PC-9 (cell line): ENCODE results near the gene RNASE8. TPM values are rescaled to one million over a fixed set of nuclear protein-coding genes. Genes with fewer than 3 reads are reported as not detected.
A peak's percentile ranks its signal among the peaks of the same experiment; 100 is the strongest.

ENCODE experiments used
- BruUV-seq: library from RNA; stranded (reverse); fragments of 400-500 nt; replicated peaks from 2 replicates; lab custom pipeline; 2021; lab: Mats Ljungman, UMichigan
- CTCF ChIA-PET: fragments of 300-600 bp; sonication (Branson Sonifier 250); formaldehyde crosslinking; loops from one replicate; lab custom pipeline; 2022; ENCODE audit warnings: antibody characterized with exemption; lab: Charles Lee
- POLR2A ChIA-PET: fragments of 300-600 bp; sonication (Branson Sonifier 250); formaldehyde crosslinking; loops from one replicate; lab custom pipeline; 2022; ENCODE audit warnings: antibody characterized with exemption; ENCODE audit not compliant: unreplicated experiment; lab: Charles Lee
- DNase-seq, 2 experiments: peaks; one replicate each; pipeline versions ENCODE4 v3.0.0 to v3.0.0-alpha.2; 2015 to 2022; ENCODE audit warnings: mixed read lengths in 1 of 2
- H2AFZ ChIP-seq: fragments of 200-600 bp; sonication (generic); 2 replicates; pipeline ENCODE4 v1.8.1; 2017; ENCODE audit warnings: antibody characterized with exemption
- H3F3A ChIP-seq: fragments of 200-600 bp; sonication (generic); 2 replicates; pipeline ENCODE4 v1.8.1; 2017; ENCODE audit warnings: antibody characterized with exemption, mild to moderate bottlenecking, low read depth; ENCODE audit not compliant: insufficient read depth
- H3K27ac ChIP-seq: fragments of 200-600 bp; sonication (generic); 2 replicates; pipeline ENCODE4 v1.6.1; 2016; ENCODE audit warnings: mixed run types
- H3K27me3 ChIP-seq: fragments of 200-600 bp; sonication (generic); 2 replicates; pipeline ENCODE4 v1.6.1; 2016; ENCODE audit warnings: low read depth, mixed run types; ENCODE audit not compliant: insufficient read depth
- H3K36me3 ChIP-seq: fragments of 200-600 bp; sonication (generic); 2 replicates; pipeline ENCODE4 v1.6.1; 2016; ENCODE audit warnings: low read depth, mixed run types
- H3K4me1 ChIP-seq: fragments of 200-600 bp; sonication (generic); replicated peaks from 2 replicates; pipeline ENCODE4 v1.6.1; 2016; ENCODE audit warnings: mixed run types; ENCODE audit not compliant: insufficient read depth
- H3K4me2 ChIP-seq: fragments of 200-600 bp; sonication (generic); 2 replicates; pipeline ENCODE4 v1.6.1; 2017; ENCODE audit warnings: mixed run types
- H3K4me3 ChIP-seq: fragments of 200-600 bp; sonication (generic); 2 replicates; pipeline ENCODE4 v1.6.1; 2016; ENCODE audit warnings: mixed run types
- H3K79me2 ChIP-seq: fragments of 200-600 bp; sonication (generic); 2 replicates; pipeline ENCODE4 v1.6.1; 2017; ENCODE audit warnings: low read depth, mixed run types
- H3K9me2 ChIP-seq: fragments of 200-600 bp; sonication (generic); 2 replicates; pipeline ENCODE4 v1.8.1; 2017; ENCODE audit warnings: mild to moderate bottlenecking; ENCODE audit not compliant: insufficient read depth
- H3K9me3 ChIP-seq: fragments of 200-600 bp; sonication (generic); 2 replicates; pipeline ENCODE4 v1.8.1; 2016; ENCODE audit warnings: low read depth; ENCODE audit not compliant: insufficient read depth
- H4K20me1 ChIP-seq: fragments of 200-600 bp; sonication (generic); 2 replicates; pipeline ENCODE4 v1.8.1; 2017; ENCODE audit not compliant: insufficient read depth
- CTCF ChIP-seq: fragments of 200-600 bp; sonication (generic); conservative IDR thresholded peaks from 2 replicates; pipeline ENCODE4 v1.6.1; 2017; ENCODE audit warnings: mixed run types, antibody characterized with exemption, mild to moderate bottlenecking, moderate library complexity
- EZH2 ChIP-seq: fragments of 200-600 bp; sonication (generic); IDR thresholded peaks from 2 replicates; pipeline ENCODE4 v1.8.0; 2017; ENCODE audit warnings: antibody characterized with exemption, low read depth
- intact Hi-C: fragments of 100-400 bp; cut with micrococcal nuclease; formaldehyde crosslinking; loops from one replicate; pipeline ENCODE4 v1.10.0; 2022; ENCODE audit not compliant: unreplicated experiment
- total RNA-seq: library from RNA; stranded (reverse); gene quantifications from 2 replicates; pipeline ENCODE4 v1.2.3, GENCODE V29; 2021

Gene RNASE8
- total RNA-seq, 1 experiment from 2014 or later: not detected

GRCh38 chr14:21042918-21043317 is 14.7 kb upstream of the RNASE8 start:
- TF ChIP-seq CTCF (no peak), EZH2 (no peak)
- Histone ChIP-seq H3K79me2 (no peaks in the 10 kb centered on the region), H3K4me3 (no peak overlapping the region), H3F3A (peaks cover 9% of the 10 kb centered on the region; the same call in 1 of the 2 replicates), H3K27ac (no peak overlapping the region), H3K27me3 (no peaks in the 10 kb centered on the region), H3K9me2 (no peaks in the 10 kb centered on the region), H3K4me1 (peaks cover 15% of the 10 kb centered on the region), H2AFZ (no peak overlapping the region), H3K9me3 (no peaks in the 10 kb centered on the region), H3K4me2 (no peak overlapping the region), H3K36me3 (no peaks in the 10 kb centered on the region), H4K20me1 (no peaks in the 10 kb centered on the region)
- BruUV-seq: no TSS peak
- no peak for DNase-seq
- CTCF ChIA-PET: no interaction called here
- intact Hi-C loops: no loop called here
- POLR2A ChIA-PET: no interaction called here

GRCh38 chr14:21043387-21043973 is 14.1 kb upstream of the RNASE8 start:
- CTCF ChIA-PET: interaction anchor here (0.8 kb wide), 1 partner anchor 29 kb away, joined by 4 read pairs; no protein-coding TSS in a partner anchor
- no peak for DNase-seq
- no peaks in the 10 kb centered on the region for H3K27me3 ChIP-seq
- H3K4me1 ChIP-seq: peaks cover 15% of the 10 kb centered on the region
- H3K9me2 ChIP-seq: no peaks in the 10 kb centered on the region
- POLR2A ChIA-PET: no interaction called here
- BruUV-seq: no TSS peak
- no peak overlapping the region for H3K27ac ChIP-seq
- peak overlapping the region; percentile 40 for H3K4me2 ChIP-seq
- no peak overlapping the region for H2AFZ ChIP-seq
- no peaks in the 10 kb centered on the region for H3K36me3 ChIP-seq
- H3K79me2 ChIP-seq: no peaks in the 10 kb centered on the region
- intact Hi-C loops: no loop called here
- no peaks in the 10 kb centered on the region for H4K20me1 ChIP-seq
- TF ChIP-seq CTCF: no peak
- no peak for TF ChIP-seq EZH2
- H3K4me3 ChIP-seq: no peak overlapping the region
- H3F3A ChIP-seq: peaks cover 9% of the 10 kb centered on the region; the same call in 1 of the 2 replicates
- no peaks in the 10 kb centered on the region for H3K9me3 ChIP-seq

- ChIA-PET CTCF (interaction anchor here (0.8 kb wide), 1 partner anchor 29 kb away, joined by 4 read pairs; no protein-coding TSS in a partner anchor), POLR2A (no interaction called here)
- no peaks in the 10 kb centered on the region for H3K27me3 ChIP-seq
- no peaks in the 10 kb centered on the region for H4K20me1 ChIP-seq
- DNase-seq: peak; percentile 47 to 55
- H3K79me2 ChIP-seq: no peaks in the 10 kb centered on the region
- no peaks in the 10 kb centered on the region for H3K9me3 ChIP-seq
- peaks cover 15% of the 10 kb centered on the region for H3K4me1 ChIP-seq
- H3K4me2 ChIP-seq: peak overlapping the region; percentile 40
- no peak overlapping the region for H3K4me3 ChIP-seq
- H3K27ac ChIP-seq: no peak overlapping the region
- H3K36me3 ChIP-seq: no peaks in the 10 kb centered on the region
- H3K9me2 ChIP-seq: no peaks in the 10 kb centered on the region
- no peak overlapping the region for H2AFZ ChIP-seq
- TF ChIP-seq CTCF (no peak), EZH2 (no peak)
- BruUV-seq: no TSS peak
- intact Hi-C loops: no loop called here
- peaks cover 9% of the 10 kb centered on the region; the same call in 1 of the 2 replicates for H3F3A ChIP-seq
Measured at GRCh38 chr14:21043974-21044618, 13.5 kb upstream of the RNASE8 start.
